NCI-H446 (cell line): ENCODE data around the gene ZGPAT.

ENCODE experiments used
- DNase-seq, 2 experiments: peaks; one replicate each; lab custom pipeline; 2025; lab: John Stamatoyannopoulos, UW

The ZGPAT gene

DNA sequence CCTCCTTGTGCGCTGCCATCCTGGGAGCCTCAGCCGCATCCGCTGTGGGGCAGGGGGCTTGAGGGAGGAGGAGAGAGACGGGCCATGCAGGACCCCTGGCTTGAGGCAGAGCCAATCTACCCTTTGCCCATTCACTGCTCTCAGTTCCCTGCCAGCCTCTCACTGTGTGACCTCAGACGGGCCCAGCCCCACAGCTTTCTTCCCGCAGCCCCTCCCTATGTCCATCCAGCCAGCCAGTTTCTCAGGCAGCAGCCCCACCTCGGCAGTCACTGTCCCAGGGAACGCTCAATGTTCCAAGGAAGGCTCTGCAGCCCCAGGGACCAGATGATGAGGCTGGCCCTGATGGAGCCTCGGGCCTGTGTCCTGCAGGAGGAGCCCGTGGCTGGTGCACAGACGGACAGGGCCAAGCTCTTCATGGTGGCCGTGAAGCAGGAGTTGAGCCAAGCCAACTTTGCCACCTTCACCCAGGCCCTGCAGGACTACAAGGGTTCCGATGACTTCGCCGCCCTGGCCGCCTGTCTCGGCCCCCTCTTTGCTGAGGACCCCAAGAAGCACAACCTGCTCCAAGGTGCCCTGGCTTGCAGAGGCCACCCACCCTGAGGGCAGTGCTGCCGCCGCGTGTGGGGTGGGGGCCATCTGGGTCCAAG is 15.3 kb upstream of the ZGPAT start:
- DNase-seq: no peak

GRCh38 chr20:63693083-63693732 is 14.6 kb upstream of the ZGPAT start:
- no peak for DNase-seq

- no peak for DNase-seq
Measured at GRCh38 chr20:63693733-63694583, 13.9 kb upstream of the ZGPAT start.

- no peak for DNase-seq
Measured at GRCh38 chr20:63694584-63695423, 13.0 kb upstream of the ZGPAT start.

GRCh38 chr20:63695424-63696305 is 12.2 kb upstream of the ZGPAT start:
- no peak for DNase-seq

- DNase-seq: no peak
Measured at GRCh38 chr20:63696306-63696627, 11.6 kb upstream of the ZGPAT start.

- DNase-seq: no peak
Measured at GRCh38 chr20:63696628-63697356, 11.0 kb upstream of the ZGPAT start, which contains the start of gene TNFRSF6B. TSS of gene TNFRSF6B (plus strand) at chr20:63696652. CDS start at chr20:63696768, 116 bp downstream.

DNA sequence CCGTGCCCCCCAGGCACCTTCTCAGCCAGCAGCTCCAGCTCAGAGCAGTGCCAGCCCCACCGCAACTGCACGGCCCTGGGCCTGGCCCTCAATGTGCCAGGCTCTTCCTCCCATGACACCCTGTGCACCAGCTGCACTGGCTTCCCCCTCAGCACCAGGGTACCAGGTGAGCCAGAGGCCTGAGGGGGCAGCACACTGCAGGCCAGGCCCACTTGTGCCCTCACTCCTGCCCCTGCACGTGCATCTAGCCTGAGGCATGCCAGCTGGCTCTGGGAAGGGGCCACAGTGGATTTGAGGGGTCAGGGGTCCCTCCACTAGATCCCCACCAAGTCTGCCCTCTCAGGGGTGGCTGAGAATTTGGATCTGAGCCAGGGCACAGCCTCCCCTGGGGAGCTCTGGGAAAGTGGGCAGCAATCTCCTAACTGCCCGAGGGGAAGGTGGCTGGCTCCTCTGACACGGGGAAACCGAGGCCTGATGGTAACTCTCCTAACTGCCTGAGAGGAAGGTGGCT is 10.4 kb upstream of the ZGPAT start:
- DNase-seq: no peak

GRCh38 chr20:63697868-63698545 is 9.8 kb upstream of the ZGPAT start:
- no peak for DNase-seq

- no peak for DNase-seq
Measured at GRCh38 chr20:63698739-63699465, 8.9 kb upstream of the ZGPAT start.

DNA sequence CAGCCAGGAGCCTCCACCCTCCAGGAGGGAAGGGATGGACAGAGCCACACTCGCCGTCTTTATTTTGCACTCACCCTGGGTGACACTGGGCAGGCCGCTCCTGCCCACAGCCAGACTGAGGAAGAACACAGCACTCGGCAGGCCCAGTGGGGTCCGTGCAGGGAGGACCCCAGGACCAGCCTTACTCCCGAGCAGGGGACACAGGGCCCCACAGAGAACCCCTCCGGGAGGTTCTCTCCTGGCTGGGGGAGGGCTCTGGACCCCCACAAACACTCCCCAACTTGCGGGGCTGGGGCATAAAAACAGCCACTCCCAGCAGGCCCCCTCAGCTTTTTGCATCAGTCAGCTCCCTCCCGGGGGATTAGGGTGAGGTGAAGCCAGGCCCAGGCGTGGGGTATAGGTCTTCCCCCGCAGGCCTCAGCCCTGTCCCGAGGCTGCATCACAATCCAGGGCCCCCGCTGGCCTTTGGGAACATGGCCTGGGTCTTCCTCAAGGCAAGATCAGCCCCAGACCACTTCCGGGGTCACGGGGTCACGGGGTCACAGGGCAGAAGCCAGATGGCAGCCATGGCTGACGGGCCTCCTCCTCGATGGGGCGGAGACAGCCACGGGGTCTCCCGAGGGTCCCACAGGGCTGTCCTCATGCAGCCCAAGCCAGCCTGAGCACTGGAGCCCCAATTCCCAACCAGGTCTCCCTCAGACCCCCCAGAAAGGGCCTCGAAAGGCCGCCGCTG is 8.2 kb upstream of the ZGPAT start:
- no peak for DNase-seq

GRCh38 chr20:63700199-63701050 is 7.4 kb upstream of the ZGPAT start:
- no peak for DNase-seq

DNA sequence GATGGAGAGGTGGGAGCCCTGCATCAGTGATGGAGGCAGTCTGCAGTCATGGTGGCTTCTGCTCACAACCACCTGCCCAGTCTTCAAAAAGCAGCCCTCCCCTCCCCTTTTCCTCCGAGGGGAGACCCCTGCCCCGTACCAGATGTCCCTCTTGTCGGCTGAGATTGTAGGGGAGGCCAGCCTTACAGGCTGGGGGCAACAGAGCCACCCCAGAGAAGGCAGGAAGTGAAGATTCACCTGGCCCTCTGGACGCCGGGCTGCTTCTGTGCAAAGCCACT is 6.8 kb upstream of the ZGPAT start:
- DNase-seq: no peak

DNA sequence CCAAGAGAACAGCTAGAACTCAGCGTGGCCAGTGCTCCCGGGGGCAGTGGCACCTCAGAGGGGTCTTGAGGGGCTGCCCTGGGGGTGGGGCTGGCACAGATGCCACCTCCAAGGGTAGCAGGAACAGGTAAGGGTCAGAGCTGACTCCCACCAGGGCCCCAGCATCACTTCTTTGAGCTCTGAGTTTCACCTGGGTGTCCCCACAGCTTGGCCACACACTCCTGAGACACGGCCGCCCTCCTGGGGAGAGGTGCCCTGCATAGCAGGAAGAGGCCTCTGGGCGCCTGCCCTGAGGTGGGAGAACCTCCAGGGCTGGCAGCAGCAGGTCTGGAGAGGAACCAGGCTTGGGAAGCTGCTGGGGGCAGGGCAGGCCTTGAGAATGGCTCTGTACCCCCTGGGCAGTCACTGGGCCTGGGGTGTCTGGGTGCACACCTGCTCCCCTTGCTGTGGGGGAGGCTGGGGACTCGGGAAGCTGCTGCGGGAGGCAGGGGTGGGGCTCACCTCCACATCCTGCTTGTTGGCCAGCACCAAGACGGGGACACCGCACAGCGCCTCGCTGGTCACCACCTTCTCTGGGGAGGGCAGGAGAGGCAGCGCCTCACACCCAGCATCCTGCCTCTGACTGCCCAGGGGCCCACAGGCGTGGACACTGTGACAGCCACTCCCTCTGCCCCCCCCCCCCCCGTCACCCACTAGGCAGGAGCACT is 6.4 kb upstream of the ZGPAT start:
- no peak for DNase-seq

- no peak for DNase-seq
Measured at GRCh38 chr20:63702036-63702665, 5.7 kb upstream of the ZGPAT start.

GRCh38 chr20:63702751-63703470 is 4.9 kb upstream of the ZGPAT start:
- DNase-seq: no peak
